GM12878 (cell line): Measurements from ENCODE around the gene ASIP. TPM values are rescaled to one million over a fixed set of nuclear protein-coding genes. Genes with fewer than 3 reads are reported as not detected.

Experiments used
- ASH2L ChIP-seq: fragments of 300-600, 200-600 bp; sonication (generic); IDR thresholded peaks from 2 replicates; pipeline ENCODE4 v1.6.1; 2017; ENCODE audit warnings: low read depth, mild to moderate bottlenecking, borderline replicate concordance
- ATF2 ChIP-seq: IDR thresholded peaks from 2 replicates; pipeline ENCODE4 v1.6.1; 2012; ENCODE audit warnings: low read length, inconsistent platforms
- BACH1 ChIP-seq: fragments of 450-650 bp; IDR thresholded peaks from 2 replicates; pipeline ENCODE4 v1.6.1; 2017; ENCODE audit warnings: mild to moderate bottlenecking, borderline replicate concordance
- CHD2 ChIP-seq: IDR thresholded peaks from 2 replicates; pipeline ENCODE4 v1.6.1; 2011; ENCODE audit warnings: low read depth, low read length, improper control_type of control experiment, borderline replicate concordance
- FOXM1 ChIP-seq: IDR thresholded peaks from 2 replicates; pipeline ENCODE4 v1.6.1; 2012; ENCODE audit warnings: low read depth, mild to moderate bottlenecking, inconsistent platforms, low read length, moderate library complexity
- GATAD2B ChIP-seq: fragments of 450-650 bp; conservative IDR thresholded peaks from 2 replicates; pipeline ENCODE4 v1.6.1; 2017; ENCODE audit warnings: low read depth, mild to moderate bottlenecking, moderate library complexity
- HDAC2 ChIP-seq: fragments of 200-600 bp; sonication (generic); IDR thresholded peaks from 2 replicates; pipeline ENCODE4 v1.6.1; 2017
- HDGF ChIP-seq: fragments of 450-650 bp; IDR thresholded peaks from 2 replicates; pipeline ENCODE4 v1.6.1; 2016; ENCODE audit warnings: antibody characterized with exemption
- JUNB ChIP-seq: IDR thresholded peaks from 2 replicates; pipeline ENCODE4 v1.6.1; 2016; ENCODE audit warnings: antibody characterized with exemption, mild to moderate bottlenecking
- KAT2A ChIP-seq: conservative IDR thresholded peaks from 2 replicates; pipeline ENCODE4 v1.6.1; 2011; ENCODE audit warnings: low read depth, low read length; ENCODE audit not compliant: control insufficient read depth
- MXI1 ChIP-seq: fragments of 150-350 bp; IDR thresholded peaks from 2 replicates; pipeline ENCODE4 v1.6.1; 2011; ENCODE audit warnings: low read depth, mild to moderate bottlenecking, inconsistent platforms, low read length, improper control_type of control experiment
- MYC ChIP-seq: IDR thresholded peaks from 2 replicates; pipeline ENCODE4 v1.6.1; 2011; ENCODE audit warnings: mild to moderate bottlenecking, low read length, moderate library complexity, inconsistent platforms; ENCODE audit not compliant: insufficient read depth, insufficient replicate concordance, insufficient read length, severe bottlenecking
- NBN ChIP-seq: fragments of 450-650 bp; IDR thresholded peaks from 2 replicates; pipeline ENCODE4 v1.6.1; 2016
- NFYA ChIP-seq: IDR thresholded peaks from 2 replicates; pipeline ENCODE4 v1.6.1; 2011; ENCODE audit warnings: low read depth, mild to moderate bottlenecking, low read length, improper control_type of control experiment, borderline replicate concordance
- NFYB ChIP-seq: IDR thresholded peaks from 2 replicates; pipeline ENCODE4 v1.6.1; 2011; ENCODE audit warnings: low read depth, mild to moderate bottlenecking, low read length, improper control_type of control experiment, moderate library complexity; ENCODE audit not compliant: insufficient read depth
- PBX3 ChIP-seq: IDR thresholded peaks from 2 replicates; pipeline ENCODE4 v1.6.1; 2011; ENCODE audit warnings: mild to moderate bottlenecking, low read depth, low read length, moderate library complexity; ENCODE audit not compliant: insufficient replicate concordance
- PKNOX1 ChIP-seq: fragments of 450-650 bp; IDR thresholded peaks from 2 replicates; pipeline ENCODE4 v1.6.1; 2016; ENCODE audit warnings: mild to moderate bottlenecking
- POLR2A ChIP-seq: IDR thresholded peaks from 2 replicates; pipeline ENCODE4 v1.6.1; 2011; ENCODE audit warnings: low read depth, mild to moderate bottlenecking, low read length
- RBBP5 ChIP-seq: fragments of 200-600 bp; sonication (generic); conservative IDR thresholded peaks from 2 replicates; pipeline ENCODE4 v1.6.1; 2016
- RCOR1 ChIP-seq: conservative IDR thresholded peaks from 2 replicates; pipeline ENCODE4 v1.6.1; 2012; ENCODE audit warnings: low read depth, low read length, improper control_type of control experiment
- RUNX3 ChIP-seq: IDR thresholded peaks from 2 replicates; pipeline ENCODE4 v1.6.1; 2012; ENCODE audit warnings: low read length, inconsistent platforms
- SMC3 ChIP-seq: IDR thresholded peaks from 2 replicates; pipeline ENCODE4 v1.6.1; 2011; ENCODE audit warnings: low read length, improper control_type of control experiment, borderline replicate concordance
- SRF ChIP-seq, 2 experiments: IDR thresholded peaks; 2 replicates each; pipeline ENCODE4 v1.6.1; 2011; ENCODE audit warnings: low read depth in 2 of 2, low read length in 2 of 2, mild to moderate bottlenecking in 1 of 2, moderate library complexity in 1 of 2
- STAT1 ChIP-seq: fragments of 450-650 bp; conservative IDR thresholded peaks from 2 replicates; pipeline ENCODE4 v1.6.1; 2014; ENCODE audit warnings: antibody characterized with exemption, mild to moderate bottlenecking
- TCF7 ChIP-seq: IDR thresholded peaks from 2 replicates; pipeline ENCODE4 v1.6.1; 2014; ENCODE audit warnings: antibody characterized with exemption, borderline replicate concordance
- USF2 ChIP-seq: IDR thresholded peaks from 2 replicates; pipeline ENCODE4 v1.6.1; 2011; ENCODE audit warnings: low read depth, low read length, improper control_type of control experiment, borderline replicate concordance
- WRNIP1 ChIP-seq: IDR thresholded peaks from 2 replicates; pipeline ENCODE4 v1.6.1; 2011; ENCODE audit warnings: low read depth, low read length, improper control_type of control experiment, borderline replicate concordance
- ZNF274 ChIP-seq: IDR thresholded peaks from one replicate; pipeline ENCODE4 v1.8.0; 2011; ENCODE audit not compliant: insufficient read length, insufficient read depth
- polyA plus RNA-seq, 11 experiments: library from polyadenylated mRNA; depleted of rRNA in 4 of 11; unstranded in 6 of 11; stranded (reverse) in 5 of 11; fragments of >200 nt; fragmentation: Nextera tagmentation in 4 of 11; fragmentation: Illumina TruSeq in 1 of 11; extraction: Ambion mirVana in 4 of 11; extraction: Trizol in 1 of 11; gene quantifications; 1 replicate in 1 of 11; 2 replicates in 10 of 11; pipeline versions ENCODE4 v1.2.1 to v1.2.3, GENCODE V29; 2011 to 2016; ENCODE audit warnings: inconsistent platforms in 2 of 11, missing spikeins in 2 of 11, low read depth in 1 of 11
- total RNA-seq, 4 experiments: library from RNA; depleted of rRNA in 3 of 4; stranded (reverse); fragments of >200 nt in 3 of 4; fragmentation: Illumina TruSeq in 1 of 4; extraction: Trizol in 1 of 4; gene quantifications; 2 replicates each; pipeline versions ENCODE4 v1.2.1 to v1.2.3, GENCODE V29; 2013 to 2021

The ASIP gene
- total and polyA plus RNA-seq, 10 of the 15 experiments (the other 5 are each of a cell fraction or from before 2014, with no cell fraction given): 0.29 TPM; not detected in 9

GRCh38 chr20:34302723-34303533 is 61.7 kb downstream of the ASIP start, which contains the start of gene AHCY (continued):
- TF ChIP-seq NFYB (no peak), ATF2 (no peak), STAT1 (no peak), MYC (peak; percentile 93), KAT2A (no peak), PBX3 (no peak), JUNB (no peak), USF2 (no peak), SMC3 (no peak), BACH1 (peak; percentile 82), SRF (IDR thresholded peaks at IDR 0.05; ENCODE audit: low read depth in 2 of 2, low read length in 2 of 2) (0 out of 4 replicates have a peak, but pooled peaks of 1 of the 2 experiments have one; percentile 50), NFYA (no peak), TCF7 (no peak), HDGF (no peak), RCOR1 (no peak), GATAD2B (peak; percentile 94), WRNIP1 (no peak), ZNF274 (no peak), HDAC2 (no peak), RBBP5 (no peak), MXI1 (peak; percentile 90), RUNX3 (peak; percentile 82), FOXM1 (no peak), CHD2 (peak; percentile 73), POLR2A (peak; percentile 90), PKNOX1 (peak; percentile 14; the same call in 1 of the 2 replicates), ASH2L (0 out of 2 replicates have a peak, but pooled peaks have one; percentile 84), NBN (peak; percentile 48; the same call in 1 of the 2 replicates)
